IMR-90 (cell line): Measurements from ENCODE around the gene SLC26A1. TPM values are rescaled to one million over a fixed set of nuclear protein-coding genes. Genes with fewer than 3 reads are reported as not detected.

Source experiments
- ATAC-seq: fragments of 200-7000 bp; cut with Tn5 transposase; 2 replicates; pipeline ENCODE4 v1.9.1; 2020; ENCODE audit warnings: low read depth, mild to moderate bottlenecking, moderate library complexity
- BruUV-seq: library from RNA; stranded (reverse); fragments of 400-500 nt; replicated peaks from 2 replicates; lab custom pipeline; 2021; lab: Mats Ljungman, UMichigan
- CTCF ChIA-PET: fragments of 300-600 bp; formaldehyde crosslinking; extraction: SDS; loops from one replicate; lab custom pipeline; 2021; ENCODE audit warnings: antibody characterized with exemption; lab: Yijun Ruan, JAX
- POLR2A ChIA-PET: fragments of 300-600 bp; sonication (Branson Sonifier 250); formaldehyde crosslinking; loops from one replicate; lab custom pipeline; 2022; ENCODE audit warnings: antibody characterized with exemption; ENCODE audit not compliant: unreplicated experiment; lab: Charles Lee
- DNase-seq: peaks from one replicate; pipeline ENCODE4 v3.0.0; 2013
- H2AFZ ChIP-seq: replicated peaks from 2 replicates; pipeline ENCODE3; 2013; ENCODE audit warnings: low read length, mild to moderate bottlenecking; ENCODE audit not compliant: poor library complexity
- H2AK5ac ChIP-seq: 2 replicates; pipeline ENCODE4 v1.6.1; 2013; ENCODE audit warnings: low read depth, low read length, inconsistent platforms
- H2AK9ac ChIP-seq: replicated peaks from 2 replicates; pipeline ENCODE3; 2013; ENCODE audit warnings: mild to moderate bottlenecking, low read depth, low read length, moderate library complexity; ENCODE audit not compliant: poor library complexity
- H2BK120ac ChIP-seq: 2 replicates; pipeline ENCODE4 v1.6.1; 2013; ENCODE audit warnings: low read depth, low read length, inconsistent platforms
- H2BK15ac ChIP-seq: 3 replicates; pipeline ENCODE4 v1.6.1; 2013; ENCODE audit warnings: low read depth, low read length, inconsistent platforms
- H2BK20ac ChIP-seq: 2 replicates; pipeline ENCODE4 v1.6.1; 2013; ENCODE audit warnings: low read depth, mild to moderate bottlenecking, inconsistent platforms, low read length, moderate library complexity
- H2BK5ac ChIP-seq: 2 replicates; pipeline ENCODE4 v1.6.1; 2013; ENCODE audit warnings: mild to moderate bottlenecking, low read depth, low read length, inconsistent platforms; ENCODE audit not compliant: poor library complexity, severe bottlenecking
- H3K14ac ChIP-seq: replicated peaks from 2 replicates; pipeline ENCODE4 v1.6.1; 2013; ENCODE audit warnings: low read depth, low read length, inconsistent platforms
- H3K18ac ChIP-seq: 2 replicates; pipeline ENCODE4 v1.6.1; 2013; ENCODE audit warnings: low read depth, low read length, control low read depth
- H3K23ac ChIP-seq: 2 replicates; pipeline ENCODE4 v1.6.1; 2013; ENCODE audit warnings: low read depth, low read length, inconsistent platforms
- H3K27ac ChIP-seq: 2 replicates; pipeline ENCODE4 v1.5.1; 2013; ENCODE audit warnings: mild to moderate bottlenecking, control low read depth, low read length; ENCODE audit not compliant: insufficient read depth
- H3K27me3 ChIP-seq: 2 replicates; pipeline ENCODE4 v1.6.1; 2013; ENCODE audit warnings: low read length; ENCODE audit not compliant: control insufficient read depth, insufficient read depth
- H3K36me3 ChIP-seq: 2 replicates; pipeline ENCODE4 v1.6.1; 2013; ENCODE audit warnings: low read length, mixed read lengths; ENCODE audit not compliant: control insufficient read depth, insufficient read depth
- H3K4ac ChIP-seq: 2 replicates; pipeline ENCODE4 v1.6.1; 2013; ENCODE audit warnings: low read depth, low read length, inconsistent platforms
- H3K4me1 ChIP-seq: 2 replicates; pipeline ENCODE4 v1.6.1; 2013; ENCODE audit warnings: low read length, mixed read lengths; ENCODE audit not compliant: control insufficient read depth, insufficient read depth
- H3K4me2 ChIP-seq: 2 replicates; pipeline ENCODE4 v1.6.1; 2013; ENCODE audit warnings: low read depth, mild to moderate bottlenecking, control low read depth, low read length, moderate library complexity
- H3K4me3 ChIP-seq: 2 replicates; pipeline ENCODE4 v1.5.1; 2013; ENCODE audit warnings: low read depth, mild to moderate bottlenecking, control low read depth, low read length, moderate library complexity; ENCODE audit not compliant: insufficient read depth
- H3K56ac ChIP-seq: 2 replicates; pipeline ENCODE4 v1.6.1; 2013; ENCODE audit warnings: low read length, inconsistent platforms; ENCODE audit not compliant: insufficient read depth; ENCODE audit errors: extremely low read depth
- H3K79me1 ChIP-seq, 2 experiments: 2 replicates each; pipeline ENCODE4 v1.6.1; 2013; ENCODE audit warnings: low read length in 2 of 2, inconsistent platforms in 1 of 2, low read depth in 1 of 2
- H3K9ac ChIP-seq: 2 replicates; pipeline ENCODE4 v1.6.1; 2013; ENCODE audit warnings: low read depth, low read length, control low read depth
- H3K9me1 ChIP-seq: 2 replicates; pipeline ENCODE4 v1.6.1; 2013; ENCODE audit warnings: low read length, inconsistent platforms; ENCODE audit not compliant: insufficient read depth
- H3K9me3 ChIP-seq: 2 replicates; pipeline ENCODE4 v1.6.1; 2013; ENCODE audit warnings: low read length; ENCODE audit not compliant: control insufficient read depth, insufficient read depth
- H4K20me1 ChIP-seq: 2 replicates; pipeline ENCODE4 v1.6.1; 2013; ENCODE audit warnings: low read length, inconsistent platforms; ENCODE audit not compliant: insufficient read depth
- H4K5ac ChIP-seq: 2 replicates; pipeline ENCODE4 v1.6.1; 2013; ENCODE audit warnings: mild to moderate bottlenecking, low read depth, low read length, control low read depth
- H4K8ac ChIP-seq, 2 experiments: 2 replicates each; pipeline ENCODE4 v1.6.1; 2013; ENCODE audit warnings: low read depth in 2 of 2, low read length in 2 of 2, control low read depth in 1 of 2, inconsistent platforms in 1 of 2
- H4K91ac ChIP-seq: 2 replicates; pipeline ENCODE4 v1.6.1; 2013; ENCODE audit warnings: low read depth, low read length, inconsistent platforms; ENCODE audit not compliant: insufficient read depth
- FOS ChIP-seq: fragments of 150-350 bp; IDR thresholded peaks from 2 replicates; pipeline ENCODE4 v1.6.1; 2016; ENCODE audit warnings: low read depth, low read length
- MAFK ChIP-seq: IDR thresholded peaks from 2 replicates; pipeline ENCODE4 v1.6.1; 2012; ENCODE audit warnings: low read depth, low read length, improper control_type of control experiment
- WGBS, 2 experiments: methylation state at CpG; one replicate each; pipeline versions ENCODE4 v1.1.5 to v1.1.7; 2013; ENCODE audit warnings: missing lambda C conversion rate in 2 of 2; ENCODE audit not compliant: insufficient read length in 1 of 2; ENCODE audit errors: extremely low coverage in 2 of 2; 5-methylcytosine and 5-hydroxymethylcytosine counted together
- dilution Hi-C: fragments of 300-500 bp; cut with HindIII; formaldehyde crosslinking; loops from one replicate; pipeline ENCODE4 v1.14.3; 2018; ENCODE audit warnings: low sequenced_read_pairs; ENCODE audit not compliant: unreplicated experiment
- in situ Hi-C: fragments of 300-500 bp; cut with MboI; formaldehyde crosslinking; loops from 3 replicates; pipeline ENCODE4 v1.14.3; 2019; ENCODE audit warnings: low sequenced_read_pairs, inconsistent platforms, mixed read lengths
- intact Hi-C: fragments of 100-400 bp; cut with micrococcal nuclease; formaldehyde crosslinking; loops from 2 replicates; pipeline ENCODE4 v1.10.0; 2022
- polyA plus RNA-seq, 3 experiments: library from polyadenylated mRNA; depleted of rRNA; stranded (reverse); fragments of >200 nt; gene quantifications; 2 replicates each; pipeline ENCODE4 v1.2.3, GENCODE V29; 2012; ENCODE audit warnings: low replicate concordance in 1 of 3
- total RNA-seq: library from RNA; depleted of rRNA; stranded (reverse); fragments of >200 nt; gene quantifications from 2 replicates; pipeline ENCODE4 v1.2.3, GENCODE V29; 2012

The SLC26A1 gene
- total and polyA plus RNA-seq, 2 of the 4 experiments (the other 2 are of a cell fraction) = 0.09 TPM; not detected in 1

DNA sequence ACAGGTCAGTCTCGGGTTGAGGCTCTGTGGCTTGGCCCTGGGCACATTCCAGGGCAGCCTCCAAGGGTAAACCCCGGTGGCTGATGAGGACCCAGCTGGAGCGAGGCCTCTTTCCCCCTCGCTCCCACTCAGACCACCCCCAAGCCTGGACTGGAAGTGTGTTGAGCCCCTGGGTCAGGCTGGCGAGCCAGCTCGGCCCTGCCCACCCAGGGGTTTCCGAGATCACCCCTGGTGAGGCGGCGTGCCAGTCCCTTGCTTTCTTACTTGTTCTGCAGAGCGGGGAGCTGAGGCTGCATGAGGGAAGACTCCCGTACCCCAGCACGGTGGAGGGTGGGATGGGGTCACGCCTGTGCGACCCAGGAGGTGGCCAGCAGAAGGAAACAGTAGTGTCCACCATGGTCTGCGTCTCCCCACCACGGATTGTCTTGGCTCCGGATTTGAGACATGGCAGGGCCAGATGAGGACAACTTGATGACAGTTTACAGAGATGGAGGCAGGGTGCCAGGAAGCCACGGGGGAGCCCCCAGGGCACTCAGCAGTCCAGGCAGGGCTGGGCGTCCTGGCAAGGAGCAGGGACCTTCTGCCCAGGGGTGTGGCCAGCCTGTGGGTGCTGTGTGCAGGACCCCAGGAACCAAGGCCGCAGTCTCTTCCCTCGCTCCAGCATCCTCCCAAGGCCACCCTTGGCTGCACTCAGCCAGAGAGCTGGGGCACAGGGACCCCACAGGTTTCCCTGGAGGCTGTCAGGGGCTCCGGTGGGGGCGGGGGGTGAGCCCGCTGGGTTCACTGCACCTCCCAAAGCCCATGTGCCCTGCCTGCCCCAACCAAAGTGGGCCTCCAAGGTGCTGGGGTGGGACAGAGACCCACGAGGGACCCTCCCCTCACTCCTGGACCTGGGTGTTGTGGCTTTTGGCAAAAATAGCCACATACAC, 11.6 kb upstream of the SLC26A1 start:
- Histone ChIP-seq H2BK15ac (no peak overlapping the region), H3K27me3 (peaks cover 63% of the 10 kb centered on the region), H2BK120ac (no peak overlapping the region), H2BK20ac (no peak overlapping the region), H3K9ac (no peak overlapping the region), H3K18ac (no peak overlapping the region), H4K5ac (no peak overlapping the region), H3K4me1 (peaks cover 9% of the 10 kb centered on the region), H3K4me3 (no peak overlapping the region), H4K8ac (no peak overlapping the region), H2AK5ac (no peak overlapping the region), H3K4me2 (no peak overlapping the region), H3K56ac (no peak overlapping the region), H3K27ac (no peak overlapping the region), H3K4ac (no peak overlapping the region), H2AK9ac (no peak overlapping the region), H4K20me1 (no peaks in the 10 kb centered on the region; the same call in 1 of the 2 replicates), H3K14ac (no peak overlapping the region), H3K79me1 (no peaks in the 10 kb centered on the region), H2BK5ac (no peak overlapping the region), H3K23ac (no peak overlapping the region), H3K36me3 (no peaks in the 10 kb centered on the region), H2AFZ (peak overlapping the region; percentile 11), H3K9me1 (no peaks in the 10 kb centered on the region), H4K91ac (no peak overlapping the region), H3K9me3 (peaks cover 3% of the 10 kb centered on the region)
- WGBS, 2 experiments = 70% methylated on average over 8 of the region's 25 CpGs; no CpG with 5 or more reads in 1 of the 2 experiments
- dilution Hi-C loops = no loop called here
- DNase-seq (no peak), ATAC-seq (no peak)
- intact Hi-C loops = no loop called here
- BruUV-seq = no TSS peak
- ChIA-PET CTCF (no interaction called here), POLR2A (interaction anchor here (0.6 kb wide), 1 partner anchor 18 kb away, joined by 3 read pairs; the partner anchor contains the start of gene IDUA)
- TF ChIP-seq FOS (no peak), MAFK (no peak)
- in situ Hi-C loops = no loop called here
